ENCODE measurements around the gene CLASP1.
A peak's percentile ranks its signal among the peaks of the same experiment; 100 is the strongest.
"Not testable (repeated sequence)": the region's sequence is repeated elsewhere in the genome, so short reads cannot be mapped to it uniquely, and the experiment has no call there.

CLASP1 gene

DNA sequence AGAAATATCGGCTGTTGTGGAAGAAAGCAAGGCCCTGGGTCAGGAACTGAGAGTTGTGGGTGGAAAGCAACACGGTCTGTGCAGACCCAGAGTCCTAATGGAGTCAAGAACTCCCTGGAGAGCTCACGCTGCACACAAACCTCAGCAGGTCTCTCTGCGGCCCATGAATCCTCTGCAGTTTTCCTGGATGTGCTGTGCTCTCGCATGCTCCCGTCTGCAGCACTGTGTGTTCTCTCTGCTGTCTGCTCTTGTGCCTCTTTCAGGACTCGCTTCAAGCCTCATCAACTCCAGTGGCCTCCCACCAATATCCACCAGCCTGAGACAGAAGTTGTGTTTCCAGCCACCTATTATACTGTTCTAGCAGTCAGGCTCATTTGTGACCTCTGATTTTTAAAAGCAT lies 94.3 kb downstream of the CLASP1 start:
- H3K4me2 ChIP-seq (ENCODE audit: low read length): no peak overlapping the region
- H3K9ac ChIP-seq (ENCODE audit: low read length): no peak overlapping the region
- H3F3A ChIP-seq (ENCODE audit: insufficient read depth, low read length): no peaks in the 10 kb centered on the region
- H3K9me2 ChIP-seq (ENCODE audit: low read depth, low read length): no peaks in the 10 kb centered on the region
- H3K9me3 ChIP-seq (ENCODE audit: low read length): no peaks in the 10 kb centered on the region; the same call in 1 of the 2 replicates
- H3K79me2 ChIP-seq (ENCODE audit: insufficient read depth, low read length): peaks cover 40% of the 10 kb centered on the region
- TF ChIP-seq CTCF (IDR thresholded peaks at IDR 0.05; ENCODE audit: low read length) (no peak), EZH2 (IDR thresholded peaks at IDR 0.05; ENCODE audit: borderline replicate concordance, low read length) (no peak)
- no peaks in the 10 kb centered on the region for H3K36me3 ChIP-seq (ENCODE audit: insufficient read depth, low read length)
- no peak overlapping the region for H3K4me3 ChIP-seq (ENCODE audit: low read depth, low read length, poor library complexity, severe bottlenecking)
- peaks cover 16% of the 10 kb centered on the region for H3K4me1 ChIP-seq (ENCODE audit: insufficient read depth, low read length, severe bottlenecking)
- no peaks in the 10 kb centered on the region for H4K20me1 ChIP-seq (ENCODE audit: insufficient read depth, low read length)
- peak overlapping the region; percentile 7 for H3K27ac ChIP-seq (ENCODE audit: low read depth, low read length, poor library complexity, severe bottlenecking)
- H3K27me3 ChIP-seq (ENCODE audit: insufficient read depth, low read length): no peaks in the 10 kb centered on the region
- H2AFZ ChIP-seq (ENCODE audit: low read length): no peak overlapping the region

DNA sequence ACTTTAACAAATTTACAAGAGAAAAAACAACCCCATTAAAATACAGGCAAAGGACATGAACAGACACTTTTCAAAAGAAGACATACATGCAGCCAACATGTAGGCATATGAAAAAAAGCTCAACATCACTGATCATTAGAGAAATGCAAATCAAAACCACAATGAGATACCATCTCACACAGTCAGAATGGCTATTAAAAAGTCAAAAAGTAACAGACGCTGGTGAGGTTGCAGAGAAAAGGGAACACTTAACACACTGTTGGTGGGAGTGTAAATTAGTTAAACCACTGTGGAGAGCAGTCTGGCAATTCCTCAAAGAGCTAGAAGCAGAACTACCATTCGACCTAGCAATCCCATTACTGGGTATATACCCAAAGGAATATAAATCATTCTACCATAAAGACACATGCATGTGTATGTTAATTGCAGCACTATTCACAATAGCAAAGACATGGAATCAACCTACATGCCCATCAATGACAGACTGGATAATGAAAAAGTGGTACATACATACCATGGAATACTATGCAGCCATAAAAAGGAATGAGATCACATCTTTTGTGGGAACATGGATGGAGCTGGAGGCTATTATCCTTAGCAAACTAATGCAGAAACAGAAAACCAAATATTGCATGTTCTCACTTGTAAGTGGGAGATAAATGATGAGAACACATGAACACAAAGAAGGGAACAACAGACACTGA lies 96.6 kb downstream of the CLASP1 start:
- not testable (repeated sequence) for H2AFZ ChIP-seq (ENCODE audit: low read length); H4K20me1 ChIP-seq (ENCODE audit: insufficient read depth, low read length); H3K27ac ChIP-seq (ENCODE audit: low read depth, low read length, poor library complexity, severe bottlenecking); H3F3A ChIP-seq (ENCODE audit: insufficient read depth, low read length); H3K27me3 ChIP-seq (ENCODE audit: insufficient read depth, low read length); H3K9me2 ChIP-seq (ENCODE audit: low read depth, low read length); H3K4me3 ChIP-seq (ENCODE audit: low read depth, low read length, poor library complexity, severe bottlenecking); H3K4me1 ChIP-seq (ENCODE audit: insufficient read depth, low read length, severe bottlenecking); H3K9me3 ChIP-seq (ENCODE audit: low read length); H3K36me3 ChIP-seq (ENCODE audit: insufficient read depth, low read length); H3K4me2 ChIP-seq (ENCODE audit: low read length); H3K9ac ChIP-seq (ENCODE audit: low read length)
- H3K79me2 ChIP-seq (ENCODE audit: insufficient read depth, low read length): peaks cover 47% of the 10 kb centered on the region

- no peak for TF ChIP-seq CTCF (IDR thresholded peaks at IDR 0.05; ENCODE audit: low read length)
- no peak for TF ChIP-seq EZH2 (IDR thresholded peaks at IDR 0.05; ENCODE audit: borderline replicate concordance, low read length)
- Histone ChIP-seq H3K4me2 (ENCODE audit: low read length) (no peak overlapping the region), H3K4me3 (ENCODE audit: low read depth, low read length, poor library complexity, severe bottlenecking) (no peak overlapping the region), H3K27me3 (ENCODE audit: insufficient read depth, low read length) (no peaks in the 10 kb centered on the region), H3K79me2 (ENCODE audit: insufficient read depth, low read length) (peaks cover 45% of the 10 kb centered on the region), H3K9me3 (ENCODE audit: low read length) (peaks cover 3% of the 10 kb centered on the region; the same call in 1 of the 2 replicates), H3K36me3 (ENCODE audit: insufficient read depth, low read length) (no peaks in the 10 kb centered on the region; the same call in 1 of the 2 replicates), H3K4me1 (ENCODE audit: insufficient read depth, low read length, severe bottlenecking) (peaks cover 16% of the 10 kb centered on the region), H3F3A (ENCODE audit: insufficient read depth, low read length) (no peaks in the 10 kb centered on the region), H3K27ac (ENCODE audit: low read depth, low read length, poor library complexity, severe bottlenecking) (no peak overlapping the region), H4K20me1 (ENCODE audit: insufficient read depth, low read length) (no peaks in the 10 kb centered on the region), H3K9ac (ENCODE audit: low read length) (no peak overlapping the region), H3K9me2 (ENCODE audit: low read depth, low read length) (no peaks in the 10 kb centered on the region), H2AFZ (ENCODE audit: low read length) (no peak overlapping the region)
These were observed 98.6 kb downstream of the CLASP1 start for GRCh38 chr2:121550669-121551068.

DNA sequence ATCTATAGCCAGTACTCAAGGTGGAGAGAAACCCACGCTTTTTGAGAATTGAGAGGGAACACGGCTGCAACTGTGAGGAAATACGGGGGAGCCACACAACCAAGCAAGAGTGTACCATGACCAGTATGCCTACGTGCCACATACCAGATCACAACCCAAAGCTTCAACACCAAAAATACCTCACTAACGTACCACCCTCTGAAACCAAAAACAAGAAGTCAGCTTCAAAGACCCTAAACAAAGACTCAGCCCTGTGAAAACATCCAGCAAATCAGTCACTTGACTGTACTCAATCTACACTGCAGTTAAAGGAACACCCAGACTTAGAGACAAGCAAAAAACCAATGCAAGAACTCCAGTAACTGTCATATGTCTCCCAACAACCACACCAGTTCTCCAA lies 101.6 kb downstream of the CLASP1 start:
- TF ChIP-seq EZH2 (IDR thresholded peaks at IDR 0.05; ENCODE audit: borderline replicate concordance, low read length) (no peak), CTCF (IDR thresholded peaks at IDR 0.05; ENCODE audit: low read length) (no peak)
- Histone ChIP-seq H3K4me1 (ENCODE audit: insufficient read depth, low read length, severe bottlenecking) (peaks cover 23% of the 10 kb centered on the region), H3K9me2 (ENCODE audit: low read depth, low read length) (no peaks in the 10 kb centered on the region), H3K27ac (ENCODE audit: low read depth, low read length, poor library complexity, severe bottlenecking) (peak overlapping the region; percentile 67), H3K36me3 (ENCODE audit: insufficient read depth, low read length) (no peaks in the 10 kb centered on the region; the same call in 1 of the 2 replicates), H3K4me2 (ENCODE audit: low read length) (peak overlapping the region; percentile 28; the same call in 1 of the 2 replicates), H4K20me1 (ENCODE audit: insufficient read depth, low read length) (no peaks in the 10 kb centered on the region), H3K9ac (ENCODE audit: low read length) (no peak overlapping the region; the same call in 1 of the 2 replicates), H3K4me3 (ENCODE audit: low read depth, low read length, poor library complexity, severe bottlenecking) (no peak overlapping the region), H3K9me3 (ENCODE audit: low read length) (peaks cover 3% of the 10 kb centered on the region; the same call in 1 of the 2 replicates), H3K79me2 (ENCODE audit: insufficient read depth, low read length) (peaks cover 57% of the 10 kb centered on the region), H3K27me3 (ENCODE audit: insufficient read depth, low read length) (no peaks in the 10 kb centered on the region), H3F3A (ENCODE audit: insufficient read depth, low read length) (no peaks in the 10 kb centered on the region), H2AFZ (ENCODE audit: low read length) (no peak overlapping the region)

All from OCI-LY1 (cell line).